ENCODE measurements around the gene LSM7. TPM values are rescaled to one million over a fixed set of nuclear protein-coding genes. Genes with fewer than 3 reads are reported as not detected.
A peak's percentile ranks its signal among the peaks of the same experiment; 100 is the strongest.

LSM7 gene
- total RNA-seq, 1 donor from 2014 or later = 183 TPM

DNA sequence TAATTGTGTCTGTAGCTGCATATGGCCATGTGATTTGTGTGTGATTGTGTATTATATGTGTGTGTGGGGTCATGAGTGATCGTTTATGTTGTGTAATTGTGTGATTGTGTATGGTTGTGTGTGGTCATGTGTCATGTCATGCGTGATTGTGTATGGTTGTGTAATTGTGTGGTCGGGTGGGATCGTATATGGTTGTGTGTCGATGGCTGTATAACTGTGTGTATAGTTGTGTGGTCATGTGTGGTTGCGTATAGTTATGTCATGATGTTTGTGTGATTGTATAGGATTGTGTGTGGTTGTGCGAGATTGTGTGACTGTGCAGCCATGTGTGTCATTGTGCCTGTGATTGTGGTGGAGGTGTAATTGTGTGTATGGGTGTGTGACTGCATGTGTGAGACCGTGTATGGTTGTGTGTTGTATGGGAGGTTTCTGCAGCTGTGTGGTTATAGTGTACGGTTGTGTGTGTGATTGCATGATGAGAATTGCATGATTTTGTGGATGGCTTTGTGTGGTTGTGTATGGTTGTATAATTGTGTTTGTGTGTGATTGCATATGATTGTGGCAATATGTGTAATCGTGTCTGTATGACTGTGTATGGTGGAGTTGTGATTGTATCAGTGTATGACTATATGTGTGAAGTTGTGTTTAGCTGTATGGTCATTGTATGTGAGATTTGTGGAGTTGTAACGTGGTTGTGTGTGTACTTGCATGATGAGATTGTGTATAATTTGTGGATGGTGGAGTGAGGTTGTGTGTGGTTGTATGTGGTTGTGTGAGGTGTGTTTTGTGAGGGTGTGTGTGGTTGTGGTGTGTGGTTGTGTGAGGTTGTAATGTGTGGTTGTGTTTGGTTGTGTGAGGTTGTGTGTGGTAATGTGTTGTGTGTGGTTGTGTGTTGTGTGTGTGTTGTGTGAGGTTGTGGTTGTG is 33.9 kb upstream of the LSM7 start:
- Histone ChIP-seq H2AFZ (replicated peaks) (no peak overlapping the region), H3K36me3 (no peaks in the 10 kb centered on the region), H3K4me3 (no peak overlapping the region), H3K27ac (no peak overlapping the region), H3K27me3 (peaks cover 42% of the 10 kb centered on the region), H3F3A (ENCODE audit: low read depth) (peaks cover 7% of the 10 kb centered on the region), H3K4me2 (no peak overlapping the region), H3K79me2 (ENCODE audit: low read depth) (no peaks in the 10 kb centered on the region), H3K9ac (no peak overlapping the region), H3K4me1 (peaks cover 4% of the 10 kb centered on the region), H4K20me1 (ENCODE audit: low read depth) (no peaks in the 10 kb centered on the region), H3K9me3 (ENCODE audit: low read depth) (no peaks in the 10 kb centered on the region)
- Mint-ChIP-seq H3K4me3 (no peak overlapping the region), H3K4me1 (peaks cover 7% of the 10 kb centered on the region), H3K27ac (no peak overlapping the region), H3K27me3 (ENCODE audit: insufficient read depth, low read depth) (peaks cover 14% of the 10 kb centered on the region), H3K36me3 (no peaks in the 10 kb centered on the region), H3K9me3 (no peaks in the 10 kb centered on the region)
- TF ChIP-seq CTCF (IDR thresholded peaks at IDR 0.05) (no peak), EZH2phosphoT487 (IDR thresholded peaks at IDR 0.05) (no peak), EZH2 (IDR thresholded peaks at IDR 0.05) (no peak)
- no peak for DNase-seq (ENCODE audit: low spot score)

DNA sequence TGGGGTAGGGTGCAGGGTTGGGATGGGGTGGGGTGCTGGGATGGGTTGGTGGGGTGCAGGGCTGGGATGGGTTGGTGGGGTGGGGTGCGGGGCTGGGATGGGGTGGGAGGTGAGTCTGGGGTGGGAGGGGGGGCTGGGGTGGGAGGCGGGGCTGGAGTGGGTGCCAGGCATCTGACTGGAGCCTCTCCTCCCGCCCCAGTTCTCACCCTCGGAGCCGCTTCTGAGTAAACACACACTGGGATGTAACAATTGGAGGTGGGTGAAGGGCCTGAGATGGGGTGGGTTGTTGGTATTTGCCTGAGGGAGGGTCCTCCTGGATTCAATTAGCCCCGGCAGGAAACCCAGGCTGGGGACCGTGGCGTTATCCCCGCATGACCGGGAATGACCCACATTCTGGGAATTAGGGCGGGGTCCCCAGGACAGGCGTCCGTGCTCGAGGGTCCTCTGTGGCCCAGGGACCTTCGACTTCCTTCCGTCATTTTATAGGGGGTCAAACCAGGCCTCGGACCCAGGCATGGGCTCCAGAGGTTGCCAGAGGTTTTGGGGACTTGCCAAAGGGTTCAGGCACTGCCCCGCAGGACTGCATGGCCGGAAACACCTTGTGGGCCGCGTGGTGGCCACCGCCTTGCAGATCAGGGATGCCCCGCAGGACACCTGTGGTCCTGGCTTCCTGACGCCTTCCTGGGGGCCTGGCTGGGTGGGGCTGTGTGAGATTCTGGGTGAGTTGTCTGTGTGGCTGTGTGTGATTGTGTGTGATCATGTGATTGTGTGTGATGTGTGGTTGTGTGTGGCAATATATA is 33.1 kb upstream of the LSM7 start:
- Histone ChIP-seq H3K27me3 (peaks cover 42% of the 10 kb centered on the region), H4K20me1 (ENCODE audit: low read depth) (no peaks in the 10 kb centered on the region), H3K4me1 (peaks cover 4% of the 10 kb centered on the region), H3K4me3 (no peak overlapping the region), H2AFZ (replicated peaks) (no peak overlapping the region), H3K36me3 (no peaks in the 10 kb centered on the region), H3F3A (ENCODE audit: low read depth) (peaks cover 7% of the 10 kb centered on the region), H3K9ac (no peak overlapping the region), H3K79me2 (ENCODE audit: low read depth) (no peaks in the 10 kb centered on the region), H3K27ac (no peak overlapping the region), H3K9me3 (ENCODE audit: low read depth) (no peaks in the 10 kb centered on the region), H3K4me2 (no peak overlapping the region)
- H3K36me3 Mint-ChIP-seq = no peaks in the 10 kb centered on the region
- peaks cover 13% of the 10 kb centered on the region for H3K27me3 Mint-ChIP-seq (ENCODE audit: insufficient read depth, low read depth)
- H3K4me1 Mint-ChIP-seq = peaks cover 7% of the 10 kb centered on the region
- TF ChIP-seq CTCF (IDR thresholded peaks at IDR 0.05) (no peak), EZH2 (IDR thresholded peaks at IDR 0.05) (no peak), EZH2phosphoT487 (IDR thresholded peaks at IDR 0.05) (no peak)
- no peak overlapping the region for H3K4me3 Mint-ChIP-seq
- H3K27ac Mint-ChIP-seq = no peak overlapping the region
- no peak for DNase-seq (ENCODE audit: low spot score)
- no peaks in the 10 kb centered on the region for H3K9me3 Mint-ChIP-seq

DNA sequence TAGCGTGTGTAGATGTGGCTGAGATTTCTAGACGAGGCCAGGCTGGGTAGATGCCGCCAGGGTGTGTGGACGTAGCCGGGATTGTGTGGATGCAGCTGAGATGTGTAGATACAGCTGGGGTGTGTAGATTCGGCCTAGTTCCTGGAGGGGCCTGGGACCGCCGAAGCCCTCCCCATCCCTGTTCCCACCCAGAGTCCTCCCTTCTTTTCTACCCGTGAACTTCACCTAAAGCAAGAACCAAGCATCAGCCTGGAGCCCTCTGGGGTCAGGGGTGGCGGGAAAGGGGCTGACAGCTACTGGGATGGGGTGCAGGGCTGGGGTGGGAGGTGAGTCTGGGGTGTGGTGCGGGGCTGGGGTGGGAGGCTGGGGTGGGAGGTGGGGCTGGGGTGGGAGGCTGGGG is 32.4 kb upstream of the LSM7 start:
- H3K4me2 ChIP-seq = no peak overlapping the region
- H3K27ac ChIP-seq = no peak overlapping the region
- H3K4me1 Mint-ChIP-seq = peaks cover 7% of the 10 kb centered on the region
- H3K27ac Mint-ChIP-seq = peak overlapping the region; percentile 55
- no peak overlapping the region for H3K4me3 ChIP-seq
- H3K27me3 ChIP-seq = peaks cover 42% of the 10 kb centered on the region
- no peaks in the 10 kb centered on the region for H3K9me3 ChIP-seq (ENCODE audit: low read depth)
- peaks cover 4% of the 10 kb centered on the region for H3K4me1 ChIP-seq
- H4K20me1 ChIP-seq (ENCODE audit: low read depth) = no peaks in the 10 kb centered on the region
- H3K36me3 ChIP-seq = no peaks in the 10 kb centered on the region
- no peak overlapping the region for H3K9ac ChIP-seq
- TF ChIP-seq CTCF (IDR thresholded peaks at IDR 0.05) = no peak
- no peak for TF ChIP-seq EZH2 (IDR thresholded peaks at IDR 0.05)
- no peak for TF ChIP-seq EZH2phosphoT487 (IDR thresholded peaks at IDR 0.05)
- H3K4me3 Mint-ChIP-seq = peak overlapping the region; percentile 67
- no peak overlapping the region for H2AFZ ChIP-seq (replicated peaks)
- no peaks in the 10 kb centered on the region for H3K79me2 ChIP-seq (ENCODE audit: low read depth)
- H3K9me3 Mint-ChIP-seq = no peaks in the 10 kb centered on the region
- peaks cover 13% of the 10 kb centered on the region for H3F3A ChIP-seq (ENCODE audit: low read depth)
- no peaks in the 10 kb centered on the region for H3K36me3 Mint-ChIP-seq
- DNase-seq (ENCODE audit: low spot score) = no peak
- H3K27me3 Mint-ChIP-seq (ENCODE audit: insufficient read depth, low read depth) = peaks cover 15% of the 10 kb centered on the region
